ENCODE results near the gene TRAF3IP1.

Gene TRAF3IP1

GRCh38 chr2:238278626-238279323 lies 41.5 kb upstream of the TRAF3IP1 start:
- no peak for TF ChIP-seq CTCF (IDR thresholded peaks at IDR 0.05; ENCODE audit: low read depth, low read length, missing control alignments)
- no peak for DNase-seq (ENCODE audit: low read depth)
- no peak overlapping the region for H3K4me3 ChIP-seq (ENCODE audit: low read depth, low read length)

GRCh38 chr2:238279324-238279682 lies 41.0 kb upstream of the TRAF3IP1 start:
- DNase-seq (ENCODE audit: low read depth) = no peak
- no peak for TF ChIP-seq CTCF (IDR thresholded peaks at IDR 0.05; ENCODE audit: low read depth, low read length, missing control alignments)

GRCh38 chr2:238280083-238280825 lies 40.1 kb upstream of the TRAF3IP1 start:
- no peak for TF ChIP-seq CTCF (IDR thresholded peaks at IDR 0.05; ENCODE audit: low read depth, low read length, missing control alignments)
- no peak for DNase-seq (ENCODE audit: low read depth)
- no peak overlapping the region for H3K4me3 ChIP-seq (ENCODE audit: low read depth, low read length)

More at GRCh38 chr2:238279324-238279682, 41.0 kb upstream of the TRAF3IP1 start:
- H3K4me3 ChIP-seq (ENCODE audit: low read depth, low read length) = no peak overlapping the region

GRCh38 chr2:238281826-238282480 lies 38.4 kb upstream of the TRAF3IP1 start:
- DNase-seq (ENCODE audit: low read depth) = no peak
- no peak for TF ChIP-seq CTCF (IDR thresholded peaks at IDR 0.05; ENCODE audit: low read depth, low read length, missing control alignments)
- H3K4me3 ChIP-seq (ENCODE audit: low read depth, low read length) = no peak overlapping the region

- no peak for TF ChIP-seq CTCF (IDR thresholded peaks at IDR 0.05; ENCODE audit: low read depth, low read length, missing control alignments)
- no peak for DNase-seq (ENCODE audit: low read depth)
- no peak overlapping the region for H3K4me3 ChIP-seq (ENCODE audit: low read depth, low read length)
These were observed 37.2 kb upstream of the TRAF3IP1 start for GRCh38 chr2:238282861-238283738.

GRCh38 chr2:238284802-238285515 lies 35.4 kb upstream of the TRAF3IP1 start:
- no peak for DNase-seq (ENCODE audit: low read depth)
- TF ChIP-seq CTCF (IDR thresholded peaks at IDR 0.05; ENCODE audit: low read depth, low read length, missing control alignments) = no peak
- H3K4me3 ChIP-seq (ENCODE audit: low read depth, low read length) = no peak overlapping the region
